ENCODE results near the gene ATP8B3. TPM values are rescaled to one million over a fixed set of nuclear protein-coding genes. Genes with fewer than 3 reads are reported as not detected.

The ATP8B3 gene
- total RNA-seq, 1 donor, result 0.86 TPM

- no peak for TF ChIP-seq CTCF (IDR thresholded peaks at IDR 0.05; ENCODE audit: insufficient read depth, low read depth, low read length)
- no peak for DNase-seq (ENCODE audit: low read depth)
- H3K4me3 ChIP-seq (ENCODE audit: low read depth, low read length), result no peak overlapping the region
Measured at GRCh38 chr19:1745589-1746031, 66.5 kb downstream of the ATP8B3 start.

- H3K4me3 ChIP-seq (ENCODE audit: low read depth, low read length), result no peak overlapping the region
- TF ChIP-seq CTCF (IDR thresholded peaks at IDR 0.05; ENCODE audit: insufficient read depth, low read depth, low read length), result no peak
- no peak for DNase-seq (ENCODE audit: low read depth)
Measured at GRCh38 chr19:1744822-1745563, 67.1 kb downstream of the ATP8B3 start.

- no peak for TF ChIP-seq CTCF (IDR thresholded peaks at IDR 0.05; ENCODE audit: insufficient read depth, low read depth, low read length)
- no peak for DNase-seq (ENCODE audit: low read depth)
- H3K4me3 ChIP-seq (ENCODE audit: low read depth, low read length), result no peak overlapping the region
Measured at GRCh38 chr19:1744133-1744665, 67.9 kb downstream of the ATP8B3 start.

GRCh38 chr19:1742989-1743696 lies 68.9 kb downstream of the ATP8B3 start:
- no peak overlapping the region for H3K4me3 ChIP-seq (ENCODE audit: low read depth, low read length)
- no peak for TF ChIP-seq CTCF (IDR thresholded peaks at IDR 0.05; ENCODE audit: insufficient read depth, low read depth, low read length)
- DNase-seq (ENCODE audit: low read depth), result no peak

- H3K4me3 ChIP-seq (ENCODE audit: low read depth, low read length), result no peak overlapping the region
- DNase-seq (ENCODE audit: low read depth), result no peak
- TF ChIP-seq CTCF (IDR thresholded peaks at IDR 0.05; ENCODE audit: insufficient read depth, low read depth, low read length), result no peak
Measured at GRCh38 chr19:1739960-1740629, 72.0 kb downstream of the ATP8B3 start.

- H3K4me3 ChIP-seq (ENCODE audit: low read depth, low read length), result no peak overlapping the region
- DNase-seq (ENCODE audit: low read depth), result no peak
- no peak for TF ChIP-seq CTCF (IDR thresholded peaks at IDR 0.05; ENCODE audit: insufficient read depth, low read depth, low read length)
Measured at GRCh38 chr19:1736927-1737326, 75.1 kb downstream of the ATP8B3 start.
